Measurements from ENCODE around the gene ERMARD. TPM values are rescaled to one million over a fixed set of nuclear protein-coding genes. Genes with fewer than 3 reads are reported as not detected.

Gene ERMARD
- total RNA-seq, 1 donor from 2014 or later, result 34.2 TPM

- no peaks in the 10 kb centered on the region for H3K27me3 ChIP-seq (ENCODE audit: control insufficient read depth, insufficient read depth, low read length)
- H3K4me3 ChIP-seq (ENCODE audit: low read depth, low read length), result no peak overlapping the region
- no peak for DNase-seq (ENCODE audit: low read depth)
- H3K36me3 ChIP-seq (ENCODE audit: control insufficient read depth, insufficient read depth, low read length), result peaks cover 2% of the 10 kb centered on the region
- TF ChIP-seq, protein P1, sequence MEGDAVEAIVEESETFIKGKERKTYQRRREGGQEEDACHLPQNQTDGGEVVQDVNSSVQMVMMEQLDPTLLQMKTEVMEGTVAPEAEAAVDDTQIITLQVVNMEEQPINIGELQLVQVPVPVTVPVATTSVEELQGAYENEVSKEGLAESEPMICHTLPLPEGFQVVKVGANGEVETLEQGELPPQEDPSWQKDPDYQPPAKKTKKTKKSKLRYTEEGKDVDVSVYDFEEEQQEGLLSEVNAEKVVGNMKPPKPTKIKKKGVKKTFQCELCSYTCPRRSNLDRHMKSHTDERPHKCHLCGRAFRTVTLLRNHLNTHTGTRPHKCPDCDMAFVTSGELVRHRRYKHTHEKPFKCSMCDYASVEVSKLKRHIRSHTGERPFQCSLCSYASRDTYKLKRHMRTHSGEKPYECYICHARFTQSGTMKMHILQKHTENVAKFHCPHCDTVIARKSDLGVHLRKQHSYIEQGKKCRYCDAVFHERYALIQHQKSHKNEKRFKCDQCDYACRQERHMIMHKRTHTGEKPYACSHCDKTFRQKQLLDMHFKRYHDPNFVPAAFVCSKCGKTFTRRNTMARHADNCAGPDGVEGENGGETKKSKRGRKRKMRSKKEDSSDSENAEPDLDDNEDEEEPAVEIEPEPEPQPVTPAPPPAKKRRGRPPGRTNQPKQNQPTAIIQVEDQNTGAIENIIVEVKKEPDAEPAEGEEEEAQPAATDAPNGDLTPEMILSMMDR (IDR thresholded peaks at IDR 0.05; ENCODE audit: insufficient read depth, low read length, poor library complexity, severe bottlenecking), result no peak
Measured at GRCh38 chr6:169766232-169766631, 14.8 kb downstream of the ERMARD start.

DNA sequence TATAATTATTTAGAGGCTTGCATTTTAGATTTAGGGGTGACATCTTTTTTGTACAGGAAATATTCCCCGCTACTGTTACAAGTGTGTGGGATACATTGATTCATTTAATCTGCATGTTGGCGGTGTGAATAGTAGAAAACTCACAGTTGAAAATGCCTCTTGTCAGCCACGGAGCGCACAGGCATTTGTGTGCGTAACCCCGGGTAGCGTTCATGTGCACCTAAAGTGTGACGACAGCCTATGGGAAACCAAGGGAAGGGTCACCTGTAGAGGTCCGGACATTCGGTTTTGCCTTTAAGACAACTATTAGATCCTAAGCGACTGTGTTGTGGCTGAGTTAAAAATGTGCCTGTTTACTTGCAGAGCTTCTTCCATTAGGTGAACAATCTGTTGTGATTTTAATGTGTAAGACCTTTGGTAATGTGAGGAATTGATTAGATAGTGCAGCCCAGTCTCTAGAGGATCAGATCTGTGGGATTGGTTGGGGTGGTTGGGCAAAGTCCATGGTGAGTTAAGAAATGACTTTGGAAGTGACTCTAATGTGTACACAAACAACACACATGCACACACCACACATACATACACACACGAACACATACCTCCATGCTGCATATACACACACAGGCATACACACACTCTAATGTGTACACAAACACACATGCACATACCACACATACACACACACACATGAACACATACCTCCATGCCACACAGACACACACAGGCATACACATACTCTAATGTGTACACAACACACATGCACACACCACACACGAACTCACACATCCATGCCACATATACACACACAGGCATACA, 15.7 kb downstream of the ERMARD start:
- DNase-seq (ENCODE audit: low read depth), result no peak
- TF ChIP-seq, protein P1 (IDR thresholded peaks at IDR 0.05; ENCODE audit: insufficient read depth, low read length, poor library complexity, severe bottlenecking), result no peak
- Histone ChIP-seq H3K36me3 (ENCODE audit: control insufficient read depth, insufficient read depth, low read length) (peaks cover 4% of the 10 kb centered on the region), H3K4me3 (ENCODE audit: low read depth, low read length) (no peak overlapping the region), H3K27me3 (ENCODE audit: control insufficient read depth, insufficient read depth, low read length) (no peaks in the 10 kb centered on the region)

DNA sequence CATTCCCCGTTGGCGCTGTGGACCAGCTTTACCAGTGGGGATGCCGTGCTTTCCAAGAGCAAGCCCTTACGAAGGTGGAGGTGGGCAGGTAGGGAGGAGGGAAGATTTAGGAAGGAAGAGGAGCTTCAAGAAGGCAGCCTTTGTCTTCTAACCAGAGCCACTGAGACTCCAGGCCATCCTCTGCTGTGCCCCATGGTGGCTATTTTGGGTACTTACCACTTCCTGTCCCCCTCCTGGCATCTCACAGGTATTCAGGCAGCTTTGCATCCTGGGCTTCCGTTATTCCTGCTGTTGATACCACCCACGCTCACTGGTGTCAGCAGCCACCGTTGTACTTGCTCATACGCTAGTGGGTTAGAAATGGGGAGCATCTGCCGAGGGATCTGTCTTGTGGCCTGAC, 22.9 kb downstream of the ERMARD start:
- TF ChIP-seq, protein P1 (IDR thresholded peaks at IDR 0.05; ENCODE audit: insufficient read depth, low read length, poor library complexity, severe bottlenecking), result no peak
- no peaks in the 10 kb centered on the region for H3K27me3 ChIP-seq (ENCODE audit: control insufficient read depth, insufficient read depth, low read length)
- no peak overlapping the region for H3K4me3 ChIP-seq (ENCODE audit: low read depth, low read length)
- DNase-seq (ENCODE audit: low read depth), result no peak
- peaks cover 3% of the 10 kb centered on the region for H3K36me3 ChIP-seq (ENCODE audit: control insufficient read depth, insufficient read depth, low read length)

DNA sequence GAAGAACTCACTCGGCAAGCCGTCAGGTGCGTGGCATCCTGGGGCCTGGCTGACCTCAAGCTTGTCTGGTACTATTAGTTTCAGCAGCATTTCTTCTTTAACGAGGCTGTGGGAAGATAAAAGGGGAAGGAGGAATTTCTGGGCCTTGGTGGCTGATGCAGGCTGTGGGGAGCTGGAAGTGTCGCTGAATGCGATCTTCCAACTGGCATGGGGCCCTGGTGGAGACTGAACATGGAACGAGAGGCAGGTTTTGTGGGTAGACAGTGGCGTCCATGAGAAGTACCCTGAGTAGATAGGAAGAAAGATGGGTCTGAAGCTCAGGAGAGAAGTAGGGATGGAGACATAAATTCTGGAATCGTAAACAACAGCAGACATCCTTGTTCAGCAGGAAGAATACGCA, 23.9 kb downstream of the ERMARD start:
- TF ChIP-seq, protein P1 (IDR thresholded peaks at IDR 0.05; ENCODE audit: insufficient read depth, low read length, poor library complexity, severe bottlenecking), result no peak
- H3K27me3 ChIP-seq (ENCODE audit: control insufficient read depth, insufficient read depth, low read length), result no peaks in the 10 kb centered on the region
- H3K4me3 ChIP-seq (ENCODE audit: low read depth, low read length), result no peak overlapping the region
- peaks cover 3% of the 10 kb centered on the region for H3K36me3 ChIP-seq (ENCODE audit: control insufficient read depth, insufficient read depth, low read length)
- no peak for DNase-seq (ENCODE audit: low read depth)

GRCh38 chr6:169776379-169776778, 25.0 kb downstream of the ERMARD start:
- Histone ChIP-seq H3K4me3 (ENCODE audit: low read depth, low read length) (no peak overlapping the region), H3K27me3 (ENCODE audit: control insufficient read depth, insufficient read depth, low read length) (no peaks in the 10 kb centered on the region), H3K36me3 (ENCODE audit: control insufficient read depth, insufficient read depth, low read length) (peaks cover 3% of the 10 kb centered on the region)
- TF ChIP-seq, protein P1 (IDR thresholded peaks at IDR 0.05; ENCODE audit: insufficient read depth, low read length, poor library complexity, severe bottlenecking), result no peak
- DNase-seq (ENCODE audit: low read depth), result no peak

DNA sequence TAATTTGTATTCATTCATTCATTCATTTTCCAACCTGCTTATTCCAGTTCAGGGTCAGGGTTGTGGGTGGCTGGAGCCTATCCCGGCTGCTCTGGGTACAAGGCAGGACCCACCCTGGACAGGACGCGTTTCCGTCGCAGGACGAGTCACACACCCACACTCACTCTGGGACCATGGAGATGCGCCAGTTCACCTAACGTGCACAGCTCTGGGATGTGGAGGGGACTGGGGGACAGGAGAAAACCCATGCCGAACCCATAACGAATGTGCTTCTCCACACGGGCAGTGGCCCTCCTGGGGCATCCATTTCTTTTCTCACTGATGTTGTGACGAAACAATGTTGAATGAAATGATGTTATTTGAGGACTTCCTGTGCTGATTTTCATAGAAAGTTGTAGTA, 26.5 kb downstream of the ERMARD start:
- H3K4me3 ChIP-seq (ENCODE audit: low read depth, low read length), result no peak overlapping the region
- H3K36me3 ChIP-seq (ENCODE audit: control insufficient read depth, insufficient read depth, low read length), result no peaks in the 10 kb centered on the region
- no peaks in the 10 kb centered on the region for H3K27me3 ChIP-seq (ENCODE audit: control insufficient read depth, insufficient read depth, low read length)
- TF ChIP-seq, protein P1 (IDR thresholded peaks at IDR 0.05; ENCODE audit: insufficient read depth, low read length, poor library complexity, severe bottlenecking), result no peak
- DNase-seq (ENCODE audit: low read depth), result no peak

All from kidney epithelial cell (primary cell).